ENCODE data around the gene EPS8L3. TPM values are rescaled to one million over a fixed set of nuclear protein-coding genes. Genes with fewer than 3 reads are reported as not detected.

The EPS8L3 gene
- total and polyA plus RNA-seq, 10 of the 15 experiments (the other 5 are each of a cell fraction or from before 2014, with no cell fraction given): not detected

- CTCF ChIA-PET: interaction anchor here (0.6 to 1.4 kb wide), 3 partner anchors 32 to 167 kb away, joined by 3 to 5 read pairs (median 3); no protein-coding TSS in a partner anchor
- Histone ChIP-seq H3K36me3 (ENCODE audit: control insufficient read depth in 2 of 2, insufficient read depth in 2 of 2, low read length in 1 of 2) (no peaks in the 10 kb centered on the region), H2AFZ (ENCODE audit: control insufficient read depth, low read depth, low read length) (no peak overlapping the region), H3K4me1 (ENCODE audit: control insufficient read depth, insufficient read depth, low read length) (peaks cover 27% of the 10 kb centered on the region), H3K4me3 (no peak overlapping the region), H3K9ac (ENCODE audit: control insufficient read depth, insufficient read depth, low read length) (no peak overlapping the region), H3K9me3 (replicated peaks; ENCODE audit: control insufficient read depth, insufficient read depth, low read length) (peaks cover 7% of the 10 kb centered on the region; the same call in 2 of the 3 replicates), H4K20me1 (ENCODE audit: control insufficient read depth, insufficient read depth) (no peaks in the 10 kb centered on the region), H3K27me3 (replicated peaks in 1 of 2; ENCODE audit: control insufficient read depth in 2 of 2, insufficient read depth in 2 of 2, low read length in 1 of 2) (no peaks in the 10 kb centered on the region), H3K4me2 (ENCODE audit: control insufficient read depth, insufficient read depth) (no peak overlapping the region), H3K27ac (ENCODE audit: control insufficient read depth, insufficient read depth) (no peak overlapping the region), H3K79me2 (ENCODE audit: control insufficient read depth, insufficient read depth, low read length) (no peaks in the 10 kb centered on the region)
- SMC1A ChIA-PET (ENCODE audit: uncharacterized antibody, unreplicated experiment): interaction anchor here (0.8 to 2.6 kb wide), 3 partner anchors 13 to 171 kb away, joined by 3 to 10 read pairs (median 3); partner anchors contain the start of gene AHCYL1
- DNase-seq (ENCODE audit: low read depth, low spot score) (no peak), FAIRE-seq (no peak), ATAC-seq (no peak)
- in situ Hi-C loops (cut with MboI): no loop called here
- TF ChIP-seq ZNF274 (IDR thresholded peaks at IDR 0.05; ENCODE audit: insufficient read depth, insufficient read length) (no peak), ELK1 (IDR thresholded peaks at IDR 0.05; ENCODE audit: low read depth, low read length) (no peak)
- TF ChIP-seq, protein P1, sequence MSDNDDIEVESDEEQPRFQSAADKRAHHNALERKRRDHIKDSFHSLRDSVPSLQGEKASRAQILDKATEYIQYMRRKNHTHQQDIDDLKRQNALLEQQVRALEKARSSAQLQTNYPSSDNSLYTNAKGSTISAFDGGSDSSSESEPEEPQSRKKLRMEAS (IDR thresholded peaks at IDR 0.05; ENCODE audit: low read depth, low read length): no peak
- RAD21 ChIA-PET (ENCODE audit: unreplicated experiment): no interaction called here
- BruUV-seq (replicated peaks): no TSS peak
- WGBS (ENCODE audit: insufficient coverage, insufficient replicate concordance, low lambda C conversion rate, missing lambda C conversion rate): 88% methylated on average over 1 of the region's 1 CpG
- POLR2A ChIA-PET: interaction anchor here (0.6 to 0.9 kb wide), 2 partner anchors 16 to 222 kb away, joined by 3 read pairs; no protein-coding TSS in a partner anchor
- intact Hi-C loops (cut with micrococcal nuclease; ENCODE audit: unreplicated experiment): no loop called here
Observed at GRCh38 chr1:109812691-109813393, 49.1 kb upstream of the EPS8L3 start.

DNA sequence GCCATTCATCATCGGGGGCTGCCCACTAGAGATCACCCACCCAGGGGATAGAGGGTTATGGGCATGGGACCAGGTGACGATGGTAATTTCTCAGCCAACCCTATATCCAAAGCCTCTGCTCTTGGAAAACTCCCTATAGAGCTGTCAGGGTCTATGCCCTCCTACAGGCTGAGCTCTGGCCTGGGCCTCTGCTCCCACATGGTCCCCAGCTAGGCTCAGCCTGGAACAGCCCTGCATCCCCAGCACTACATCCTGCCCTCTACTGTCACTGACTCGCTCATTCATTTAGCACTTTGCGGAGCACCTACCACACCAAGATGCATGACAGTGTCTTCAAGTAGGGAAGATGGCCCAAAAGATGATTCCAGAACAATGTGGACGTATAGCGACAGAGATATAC lies 45.0 kb upstream of the EPS8L3 start:
- POLR2A ChIA-PET: no interaction called here
- no peaks in the 10 kb centered on the region for H3K27me3 ChIP-seq (replicated peaks in 1 of 2; ENCODE audit: control insufficient read depth in 2 of 2, insufficient read depth in 2 of 2, low read length in 1 of 2)
- no peak overlapping the region for H3K27ac ChIP-seq (ENCODE audit: control insufficient read depth, insufficient read depth)
- ATAC-seq (no peak), FAIRE-seq (no peak), DNase-seq (ENCODE audit: low read depth, low spot score) (no peak)
- CTCF ChIA-PET: interaction anchor here (0.9 to 1.1 kb wide), 3 partner anchors 17 to 176 kb away, joined by 4 to 5 read pairs (median 4); partner anchors contain the start of gene AHCYL1
- RAD21 ChIA-PET (ENCODE audit: unreplicated experiment): interaction anchor here (1.9 kb wide), 1 partner anchor 176 kb away, joined by 7 read pairs; the partner anchor contains the start of gene AHCYL1
- no peak overlapping the region for H3K4me2 ChIP-seq (ENCODE audit: control insufficient read depth, insufficient read depth)
- no peaks in the 10 kb centered on the region for H3K79me2 ChIP-seq (ENCODE audit: control insufficient read depth, insufficient read depth, low read length)
- intact Hi-C loops (cut with micrococcal nuclease; ENCODE audit: unreplicated experiment) (no loop called here), in situ Hi-C loops (cut with MboI) (no loop called here)
- TF ChIP-seq ELK1 (IDR thresholded peaks at IDR 0.05; ENCODE audit: low read depth, low read length) (no peak), ZNF24 (IDR thresholded peaks at IDR 0.05) (no peak), STAT1 (conservative IDR thresholded peaks at IDR 0.05) (no peak), NBN (IDR thresholded peaks at IDR 0.05) (no peak), MYB (IDR thresholded peaks at IDR 0.05; ENCODE audit: borderline replicate concordance, low read depth, low read length) (no peak)
- H3K9me3 ChIP-seq (replicated peaks; ENCODE audit: control insufficient read depth, insufficient read depth, low read length): no peaks in the 10 kb centered on the region
- no peak overlapping the region for H3K9ac ChIP-seq (ENCODE audit: control insufficient read depth, insufficient read depth, low read length)
- no peak overlapping the region for H2AFZ ChIP-seq (ENCODE audit: control insufficient read depth, low read depth, low read length)
- H4K20me1 ChIP-seq (ENCODE audit: control insufficient read depth, insufficient read depth): no peaks in the 10 kb centered on the region
- SMC1A ChIA-PET (ENCODE audit: uncharacterized antibody, unreplicated experiment): interaction anchor here (0.9 kb wide), 1 partner anchor 8 kb away, joined by 3 read pairs; no protein-coding TSS in a partner anchor
- H3K4me1 ChIP-seq (ENCODE audit: control insufficient read depth, insufficient read depth, low read length): no peaks in the 10 kb centered on the region
- no peaks in the 10 kb centered on the region for H3K36me3 ChIP-seq (ENCODE audit: control insufficient read depth in 2 of 2, insufficient read depth in 2 of 2, low read length in 1 of 2)
- BruUV-seq (replicated peaks): no TSS peak
- no peak overlapping the region for H3K4me3 ChIP-seq
- WGBS (ENCODE audit: insufficient coverage, insufficient replicate concordance, low lambda C conversion rate, missing lambda C conversion rate): 89% methylated on average over 6 of the region's 6 CpGs

Measured in GM12878 (cell line).